Testis (tissue), 3 donors: ENCODE measurements around the gene TGFB1I1. TPM values are rescaled to one million over a fixed set of nuclear protein-coding genes. Genes with fewer than 3 reads are reported as not detected.

Experiments used
- DNase-seq: peaks from one replicate; pipeline ENCODE4 v3.0.0-alpha.2; 2019
- H3K27ac ChIP-seq, 2 donors: fragments of 200-600 bp; sonication (generic); one replicate each; pipeline ENCODE4 v1.5.1; 2019
- H3K27me3 ChIP-seq: fragments of 200-600 bp; sonication (generic); one replicate; pipeline ENCODE4 v1.5.1; 2019
- H3K36me3 ChIP-seq: fragments of 200-600 bp; sonication (generic); one replicate; pipeline ENCODE4 v1.5.1; 2017; ENCODE audit warnings: low read depth; ENCODE audit errors: missing control alignments
- H3K4me1 ChIP-seq: fragments of 200-600 bp; sonication (generic); one replicate; pipeline ENCODE4 v1.5.1; 2019
- H3K4me3 ChIP-seq, 2 donors: fragments of 200-600 bp; sonication (generic); one replicate each; pipeline ENCODE4 v1.5.1; 2017 to 2019
- H3K9me3 ChIP-seq: fragments of 200-600 bp; sonication (generic); one replicate; pipeline ENCODE4 v1.5.1; 2017
- CTCF ChIP-seq, 3 experiments: fragments of 450-650 bp in 2 of 3; fragments of 200-600 bp in 1 of 3; sonication (generic) in 1 of 3; IDR thresholded peaks; one replicate each; pipeline ENCODE4 v1.5.1; 2016 to 2019; ENCODE audit warnings: antibody characterized with exemption in 3 of 3, mild to moderate bottlenecking in 2 of 3, moderate library complexity in 1 of 3
- POLR2A ChIP-seq: fragments of 450-650 bp; IDR thresholded peaks from one replicate; pipeline ENCODE4 v1.6.1; 2017; ENCODE audit warnings: antibody characterized with exemption, mild to moderate bottlenecking, moderate library complexity
- WGBS, 2 donors: methylation state at CpG; one replicate each; pipeline ENCODE4 v1.1.5; 2018; 5-methylcytosine and 5-hydroxymethylcytosine counted together
- intact Hi-C: fragments of 100-400 bp; cut with DNase I; formaldehyde crosslinking; loops from one replicate; pipeline ENCODE4 v1.15.1; 2023; ENCODE audit warnings: low total_unique reads
- polyA plus RNA-seq: library from polyadenylated mRNA; stranded (reverse); fragments of 350-450 nt; fragmentation: Illumina TruSeq; extraction: RNeasy Lipid Tissue Mini Kit (QIAGEN cat#74804); gene quantifications from one replicate; pipeline ENCODE4 v1.2.3, GENCODE V29; 2014; ENCODE audit warnings: low read depth, low replicate concordance; ENCODE audit not compliant: insufficient read depth
- total RNA-seq, 2 donors: library from RNA; depleted of rRNA; stranded (reverse); fragments of >200 nt; gene quantifications; one replicate each; pipeline ENCODE4 v1.2.3, GENCODE V29; 2016

The TGFB1I1 gene
- total and polyA plus RNA-seq, 3 donors from 2014 or later, result 13.6 to 31.7 (median 28.4) TPM

- intact Hi-C loops, result no loop called here
- WGBS, 2 donors, result 98 to 100% methylated on average over 5 of the region's 5 CpGs
These were observed 14.1 kb downstream of the TGFB1I1 start for GRCh38 chr16:31486045-31486444.

GRCh38 chr16:31487071-31487719, 15.2 kb downstream of the TGFB1I1 start:
- Histone ChIP-seq H3K9me3 (no peaks in the 10 kb centered on the region), H3K27me3 (no peaks in the 10 kb centered on the region), H3K27ac (no peak overlapping the region), H3K4me3 (peak overlapping the region; percentile 41 to 43), H3K4me1 (peaks cover 11% of the 10 kb centered on the region), H3K36me3 (no peaks in the 10 kb centered on the region)
- no peak for DNase-seq
- 11 to 17% methylated on average over 27 to 48 of the region's 48 CpGs for WGBS, 2 donors
- intact Hi-C loops, result no loop called here
- TF ChIP-seq CTCF (IDR thresholded peaks at IDR 0.05) (no peak), POLR2A (no peak)

More at GRCh38 chr16:31486045-31486444, 14.1 kb downstream of the TGFB1I1 start:
- DNase-seq, result no peak
- Histone ChIP-seq H3K27me3 (no peaks in the 10 kb centered on the region), H3K27ac (no peak overlapping the region), H3K9me3 (no peaks in the 10 kb centered on the region), H3K4me3 (no peak overlapping the region), H3K4me1 (peaks cover 11% of the 10 kb centered on the region), H3K36me3 (no peaks in the 10 kb centered on the region)
- TF ChIP-seq POLR2A, result no peak
- TF ChIP-seq CTCF (IDR thresholded peaks at IDR 0.05), result no peak

GRCh38 chr16:31487720-31488467, 15.9 kb downstream of the TGFB1I1 start:
- Histone ChIP-seq H3K27ac (no peak overlapping the region), H3K27me3 (no peaks in the 10 kb centered on the region), H3K4me1 (peaks cover 11% of the 10 kb centered on the region), H3K4me3 (peak overlapping the region; percentile 41 to 43), H3K9me3 (no peaks in the 10 kb centered on the region), H3K36me3 (no peaks in the 10 kb centered on the region)
- 1% methylated on average over 46 of the region's 60 CpGs; no CpG with 5 or more reads in 1 of the 2 donors for WGBS, 2 donors
- peak; percentile 37 for DNase-seq
- intact Hi-C loops, result no loop called here
- no peak for TF ChIP-seq POLR2A
- TF ChIP-seq CTCF (IDR thresholded peaks at IDR 0.05), result no peak

GRCh38 chr16:31488468-31489297, 16.7 kb downstream of the TGFB1I1 start:
- Histone ChIP-seq H3K4me1 (peaks cover 11% of the 10 kb centered on the region), H3K4me3 (peak overlapping the region; percentile 41 to 43), H3K36me3 (no peaks in the 10 kb centered on the region), H3K27me3 (no peaks in the 10 kb centered on the region), H3K27ac (no peak overlapping the region), H3K9me3 (no peaks in the 10 kb centered on the region)
- TF ChIP-seq CTCF (IDR thresholded peaks at IDR 0.05) (no peak), POLR2A (no peak)
- intact Hi-C loops, result no loop called here
- 34 to 46% methylated on average over 6 to 74 of the region's 77 CpGs for WGBS, 2 donors
- no peak for DNase-seq
